HPDE6-E6E7 (cell line): ENCODE data around the gene SPDYE2.
"Not testable (repeated sequence)": the region's sequence is repeated elsewhere in the genome, so short reads cannot be mapped to it uniquely, and the experiment has no call there.

Source experiments
- DNase-seq: peaks from one replicate; pipeline ENCODE4 v3.0.0; 2011; ENCODE audit warnings: missing footprints; ENCODE audit errors: extremely low spot score

The SPDYE2 gene

GRCh38 chr7:102540604-102541003 is 10.4 kb upstream of the SPDYE2 start:
- DNase-seq: not testable (repeated sequence)

- not testable (repeated sequence) for DNase-seq
These were observed 8.9 kb upstream of the SPDYE2 start for GRCh38 chr7:102542083-102542482.

GRCh38 chr7:102542771-102543170 is 8.3 kb upstream of the SPDYE2 start:
- DNase-seq: not testable (repeated sequence)

DNA sequence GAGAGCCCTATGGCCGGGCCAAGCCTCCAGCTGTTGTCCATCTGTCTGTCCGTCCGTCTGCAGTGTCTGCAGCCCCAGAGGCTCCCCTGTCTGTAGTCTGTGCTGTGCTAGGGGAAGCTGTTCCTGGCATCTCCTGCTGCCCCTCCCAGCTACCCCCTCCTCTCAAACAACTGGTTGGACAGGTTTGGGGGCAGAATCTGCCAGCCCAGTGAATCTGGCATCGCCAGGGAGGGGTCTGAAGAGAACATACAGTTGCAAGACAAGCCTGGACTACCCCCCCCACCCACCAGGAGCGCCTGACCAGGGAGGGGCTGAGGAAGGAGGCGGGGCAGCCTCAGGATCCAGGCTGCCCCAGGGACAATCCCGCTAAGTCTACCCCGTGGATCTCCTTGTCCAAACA is 7.4 kb upstream of the SPDYE2 start, which contains the start of gene UPK3BL2:
Gene UPK3BL2 (minus strand): TSS at position 101 of the 400 bp plus-strand sequence. CDS start 60 bp downstream, at position 41.
- DNase-seq: not testable (repeated sequence)

- DNase-seq: not testable (repeated sequence)
These were observed 6.7 kb upstream of the SPDYE2 start for GRCh38 chr7:102544372-102544771.

GRCh38 chr7:102545288-102545687 is 5.7 kb upstream of the SPDYE2 start:
- DNase-seq: not testable (repeated sequence)

- not testable (repeated sequence) for DNase-seq
These were observed 4.7 kb upstream of the SPDYE2 start for GRCh38 chr7:102546353-102546752.

DNA sequence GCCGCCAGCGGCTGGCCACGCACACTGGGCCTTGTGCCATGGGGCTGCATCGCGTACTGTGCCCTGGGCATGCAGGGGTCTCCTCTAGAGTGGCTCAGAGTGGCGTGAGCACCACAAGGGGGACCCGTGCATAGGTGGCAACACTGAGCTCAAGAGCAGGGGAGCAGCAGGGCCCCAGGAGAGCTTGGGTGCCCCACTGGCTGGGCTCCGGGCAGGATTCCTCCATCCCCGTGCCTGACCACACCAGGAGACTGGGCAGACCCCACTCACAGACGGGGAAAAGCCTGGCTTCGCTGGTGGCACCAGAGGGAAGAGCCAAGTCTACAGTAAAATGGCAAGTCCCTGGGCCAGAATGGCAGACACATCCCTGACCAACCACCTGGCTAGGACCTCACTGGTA is 17.6 kb downstream of the SPDYE2 start:
- DNase-seq: not testable (repeated sequence)

DNA sequence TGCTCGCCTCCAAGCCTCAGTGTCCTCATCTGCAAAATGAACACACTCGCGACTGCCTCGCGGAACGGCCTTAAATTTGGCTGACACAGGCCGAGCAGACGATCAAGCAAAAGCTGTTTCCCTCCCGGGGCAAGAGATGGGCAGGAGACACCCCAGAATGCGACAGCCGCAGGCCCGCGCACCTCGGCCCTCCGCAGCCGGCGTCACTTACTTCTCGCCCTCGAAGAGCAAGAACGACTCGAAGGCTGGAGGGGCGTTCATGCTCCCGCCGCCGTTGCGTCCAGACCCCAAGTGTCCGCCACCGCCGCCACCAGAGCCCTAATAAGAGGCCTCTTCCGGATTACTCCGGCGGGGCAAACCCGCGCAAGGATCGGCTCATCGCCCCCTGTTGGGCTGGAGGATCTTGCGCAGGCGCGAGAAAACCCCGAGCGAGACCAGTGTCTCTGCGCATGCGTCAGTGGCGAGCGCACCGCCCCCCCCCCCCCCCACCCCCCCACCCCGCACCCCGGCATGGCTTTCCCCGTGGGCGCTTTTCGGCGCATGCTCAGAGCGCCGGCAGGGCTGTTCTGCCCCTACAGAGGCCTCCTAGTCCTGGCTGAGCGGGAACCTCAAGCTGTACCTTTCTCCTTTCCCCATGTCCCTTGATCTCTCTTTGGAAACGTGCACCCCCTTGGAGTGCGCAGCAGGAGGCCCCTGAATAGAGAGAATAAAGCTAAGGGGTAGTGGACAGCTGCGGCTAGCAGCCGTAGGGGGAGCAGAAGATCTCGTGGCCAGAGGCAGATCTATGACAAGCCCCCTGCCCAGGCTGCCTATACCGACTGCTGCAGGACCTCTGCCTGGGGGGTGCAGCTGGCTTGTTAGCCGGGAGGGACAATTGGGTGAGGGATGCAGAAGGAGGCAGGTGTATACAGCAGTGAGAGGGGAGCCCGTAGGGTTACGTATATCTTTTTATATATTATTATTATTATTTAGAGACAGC is 21.5 kb downstream of the SPDYE2 start, which contains the start of gene POLR2J3:
Gene POLR2J3 (minus strand): TSS at position 323 of the 979 bp plus-strand sequence. CDS start 62 bp downstream, at position 261.
- not testable (repeated sequence) for DNase-seq

DNA sequence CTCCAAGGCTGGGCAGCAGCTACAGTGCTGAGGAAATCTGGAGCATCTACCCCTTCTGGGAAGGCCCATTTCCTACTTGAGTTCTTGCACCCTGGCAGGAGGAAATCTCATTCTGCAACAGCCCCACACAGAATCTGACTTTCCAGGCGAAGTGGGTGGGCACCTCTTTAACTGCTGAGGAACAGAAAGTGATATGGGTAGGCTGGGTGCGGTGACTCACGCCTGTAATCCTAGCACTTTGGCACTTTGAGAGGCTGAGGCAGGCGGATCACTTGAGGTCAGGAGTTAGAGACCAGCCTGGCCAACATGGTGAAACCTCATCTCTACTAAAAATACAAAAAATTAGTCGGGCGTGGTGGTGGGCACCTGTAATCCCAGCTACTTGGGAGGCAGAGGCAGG is 23.6 kb downstream of the SPDYE2 start:
- DNase-seq: not testable (repeated sequence)

DNA sequence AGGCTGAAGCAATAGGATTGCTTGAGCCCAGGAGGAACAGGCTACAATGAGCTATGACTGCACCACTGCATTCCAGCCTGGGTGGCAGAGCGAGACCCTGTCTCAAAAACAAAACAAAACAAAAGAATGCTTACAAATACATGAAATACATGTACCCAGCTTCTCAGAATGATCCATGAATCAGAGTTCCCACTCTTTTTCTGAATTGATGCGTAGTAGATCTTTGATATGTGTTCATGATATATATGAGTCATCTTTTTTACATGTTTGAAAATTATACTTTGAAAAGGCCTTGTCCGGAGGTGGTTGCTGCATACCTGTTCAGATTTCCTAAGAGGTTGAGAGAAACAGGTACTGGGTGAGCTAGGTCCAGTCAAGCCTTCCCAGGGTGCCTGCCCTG is 25.3 kb downstream of the SPDYE2 start:
- DNase-seq: not testable (repeated sequence)

DNA sequence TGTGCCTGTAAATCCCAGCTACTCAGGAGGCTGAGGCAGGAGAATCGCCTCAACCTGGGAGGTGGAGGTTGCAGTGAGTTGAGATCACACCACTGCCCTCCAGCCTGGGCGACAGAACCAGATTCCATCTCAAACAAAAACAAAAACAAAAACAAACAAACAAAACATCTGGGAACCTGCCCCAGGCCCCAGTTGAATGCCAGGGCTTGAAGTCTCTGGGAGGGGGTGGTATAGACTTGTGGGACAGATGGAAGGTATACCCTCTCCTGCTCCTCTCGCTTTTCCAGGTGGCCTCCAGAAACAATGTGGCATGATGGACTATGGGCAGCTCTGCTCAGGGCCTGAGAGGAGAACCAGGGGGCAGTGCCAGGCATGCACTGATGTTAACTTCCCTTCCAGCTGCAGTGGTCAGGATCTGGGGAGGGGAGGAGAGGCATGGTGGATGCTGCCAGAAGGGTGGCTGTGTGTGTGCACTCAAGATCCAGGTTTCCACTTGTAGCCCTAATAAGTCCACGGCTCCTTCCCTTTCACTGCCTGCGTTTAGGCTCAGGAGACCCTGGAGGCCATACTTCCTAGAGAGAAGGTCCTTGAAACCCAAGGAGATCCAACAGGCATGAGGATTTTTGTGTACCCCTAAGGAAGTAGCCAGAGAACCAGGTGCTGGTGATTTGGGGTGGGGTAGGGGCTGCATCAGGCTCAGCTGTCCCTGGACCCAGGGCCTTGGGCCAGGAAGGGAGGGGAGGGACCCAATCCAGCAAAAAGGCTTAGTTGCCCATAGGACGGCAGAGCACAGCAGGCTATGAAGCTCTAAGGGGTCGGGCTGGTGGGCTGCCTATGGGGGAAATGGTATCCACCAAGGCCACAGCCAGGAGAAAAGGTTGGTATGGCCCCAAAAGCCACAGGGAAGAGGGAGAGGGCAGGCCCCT is 26.6 kb downstream of the SPDYE2 start:
- not testable (repeated sequence) for DNase-seq

- not testable (repeated sequence) for DNase-seq
These were observed 27.5 kb downstream of the SPDYE2 start for GRCh38 chr7:102578486-102578885.

DNA sequence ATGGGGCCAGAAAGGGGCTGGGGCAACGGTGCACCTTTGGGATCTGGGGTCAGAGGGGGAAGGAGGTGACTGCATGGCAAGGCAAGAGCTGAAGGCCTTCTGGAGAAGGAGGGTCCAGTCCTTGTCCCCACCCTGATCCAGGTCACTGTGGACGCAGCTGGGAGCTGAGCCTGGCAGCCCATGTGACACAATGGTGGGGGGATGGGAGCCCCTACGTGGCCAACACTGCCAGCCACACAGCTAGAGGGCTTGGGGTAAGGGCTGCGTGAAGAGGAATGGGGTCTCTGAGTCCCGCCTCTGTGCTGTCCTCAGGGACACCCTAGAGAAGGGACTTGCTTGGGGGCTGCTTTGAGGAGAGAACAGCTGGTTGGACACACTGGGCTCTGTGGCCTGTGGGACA is 30.7 kb downstream of the SPDYE2 start:
- DNase-seq: not testable (repeated sequence)

DNA sequence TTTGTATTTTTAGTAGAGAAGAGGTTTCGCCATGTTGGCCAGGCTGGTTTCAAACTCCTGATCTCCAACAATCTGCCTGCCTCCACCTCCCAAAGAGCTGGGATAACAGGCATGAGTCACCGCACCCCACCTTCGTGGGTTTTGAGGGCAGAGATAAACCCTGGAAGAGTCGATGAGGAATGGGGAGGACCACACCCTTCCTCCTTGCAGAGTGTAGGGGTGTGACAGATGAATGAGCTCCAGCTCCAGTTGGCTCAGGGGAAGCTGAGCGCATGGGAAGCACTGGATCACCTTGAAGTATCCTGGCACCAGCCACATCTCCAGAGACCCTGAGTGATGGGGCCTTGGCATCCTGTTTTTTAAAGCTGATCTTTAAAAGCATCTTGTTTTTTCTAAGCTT is 32.5 kb downstream of the SPDYE2 start:
- not testable (repeated sequence) for DNase-seq

DNA sequence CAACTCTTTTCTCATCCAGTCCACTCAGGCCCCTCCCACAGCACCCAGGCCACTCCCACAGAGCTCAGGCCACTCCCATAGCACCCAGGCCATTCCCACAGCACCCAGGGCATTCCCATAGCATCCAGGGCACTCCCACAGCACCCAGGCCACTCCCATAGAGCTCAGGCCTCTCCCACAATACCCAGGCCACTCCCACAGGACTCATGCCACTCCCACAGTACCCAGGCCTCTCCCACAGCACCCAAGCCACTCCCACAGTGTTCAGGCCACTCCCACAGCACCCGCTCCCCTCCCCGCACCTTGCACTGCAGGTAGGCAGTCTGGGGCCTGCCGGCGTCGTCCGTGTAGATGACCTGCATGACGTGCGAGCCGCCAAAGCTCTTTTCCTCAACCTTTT is 38.8 kb downstream of the SPDYE2 start:
- not testable (repeated sequence) for DNase-seq

DNA sequence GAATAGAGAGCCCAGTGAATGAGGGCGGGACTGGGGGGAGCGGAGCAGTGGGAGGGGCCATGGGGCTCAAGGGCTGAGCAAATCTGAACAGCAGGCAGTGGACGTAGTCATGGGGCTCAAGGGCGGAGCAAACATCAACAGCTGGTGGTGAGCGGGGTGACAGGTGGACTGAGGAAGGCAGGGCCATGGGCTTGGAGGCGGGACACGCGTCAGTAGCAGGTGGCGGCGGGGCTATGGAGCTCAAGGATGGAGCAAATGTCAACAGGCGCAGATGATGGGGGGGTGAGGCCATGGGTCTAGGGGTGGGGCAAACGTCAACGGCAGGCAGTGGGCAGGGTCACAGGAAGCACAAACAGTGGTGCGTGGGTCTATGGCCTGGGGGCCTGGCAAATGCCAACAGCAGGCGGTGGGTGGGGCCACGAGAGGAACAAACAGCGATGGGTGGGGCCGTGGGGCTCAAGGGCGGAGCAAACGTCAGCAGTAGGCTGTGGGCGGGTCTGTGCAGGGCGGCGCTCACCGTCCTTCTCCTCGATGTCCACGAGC is 41.5 kb downstream of the SPDYE2 start:
- DNase-seq: not testable (repeated sequence)

- DNase-seq: not testable (repeated sequence)
These were observed 42.8 kb downstream of the SPDYE2 start for GRCh38 chr7:102593637-102594334.

GRCh38 chr7:102596036-102596435 is 45.0 kb downstream of the SPDYE2 start:
- DNase-seq: not testable (repeated sequence)

DNA sequence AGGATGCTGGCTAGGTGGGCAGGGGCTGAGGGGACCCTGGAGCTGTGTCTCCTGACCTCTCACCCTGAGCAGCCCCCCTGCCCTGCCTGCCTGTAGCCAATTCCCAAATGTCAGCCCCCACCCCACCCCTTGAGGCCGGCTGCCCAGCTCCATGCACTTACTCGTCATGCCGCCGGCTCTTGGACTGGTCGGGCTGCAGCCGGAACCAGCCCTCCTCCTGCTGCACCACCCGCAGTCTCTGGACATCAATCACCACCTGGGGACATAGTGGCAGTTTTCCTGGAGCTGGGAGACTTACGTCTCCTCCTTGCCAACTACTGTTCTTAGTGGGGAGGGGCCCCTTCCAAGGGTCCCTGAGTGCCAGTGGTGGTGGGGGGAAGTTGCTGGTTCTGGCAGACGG is 48.7 kb downstream of the SPDYE2 start:
- not testable (repeated sequence) for DNase-seq

- not testable (repeated sequence) for DNase-seq
These were observed 51.3 kb downstream of the SPDYE2 start for GRCh38 chr7:102602317-102602716.
